ENCODE data around the gene TUT1. TPM values are rescaled to one million over a fixed set of nuclear protein-coding genes. Genes with fewer than 3 reads are reported as not detected.

The TUT1 gene
- total RNA-seq, 1 donor from 2014 or later = 29.7 TPM

DNA sequence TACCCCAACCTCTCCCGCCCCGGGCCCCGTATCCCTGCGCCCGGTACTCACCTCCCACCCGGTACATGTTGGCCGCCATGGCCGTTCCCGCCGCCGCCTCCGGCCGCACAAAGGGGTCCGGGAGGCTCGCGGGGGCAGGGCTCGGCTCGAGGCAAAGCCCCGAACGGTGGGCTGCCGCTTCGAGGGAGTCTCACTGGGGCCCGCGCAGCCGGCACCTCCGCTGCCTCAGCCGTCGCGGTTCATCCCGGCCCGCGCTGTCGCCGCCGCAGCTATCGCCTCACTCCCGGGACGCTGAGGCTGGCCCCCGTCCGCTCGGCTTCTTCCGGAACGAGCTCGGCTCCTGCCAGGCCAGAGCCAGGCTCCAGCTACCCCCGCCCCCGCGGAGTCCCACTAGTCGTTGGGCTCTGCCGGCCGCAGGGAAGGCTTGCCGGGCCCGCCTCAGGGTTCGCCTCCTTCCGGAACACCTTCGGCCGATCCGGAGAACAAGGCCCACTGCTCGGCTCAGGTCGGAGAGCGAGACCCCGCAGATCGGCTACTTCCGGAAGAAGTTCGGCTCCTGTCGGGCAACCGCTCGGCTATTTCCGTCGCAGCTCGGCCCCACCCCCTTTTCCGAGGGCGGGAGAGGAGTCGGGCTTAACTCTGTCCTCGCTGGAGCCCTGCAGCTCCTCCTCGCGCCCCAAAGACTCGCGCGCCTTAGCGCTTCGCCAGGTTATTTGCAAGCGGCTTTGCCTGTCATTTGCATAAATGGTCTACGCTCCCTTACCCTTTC, 10.2 kb upstream of the TUT1 start, which contains the start of gene MTA2:
Gene MTA2 (minus strand): TSS at position 494 of the 769 bp plus-strand sequence. CDS start 415 bp downstream, at position 79.
- peak within 1 kb of the TSS; percentile 99 for H3K4me3 Mint-ChIP-seq (ENCODE audit: unreplicated experiment)
- peaks cover 23% of the 10 kb centered on the region for H3K4me1 Mint-ChIP-seq (ENCODE audit: low read depth, unreplicated experiment)
- H3K27ac Mint-ChIP-seq (ENCODE audit: unreplicated experiment) = peak within 1 kb of the TSS; percentile 93
- TF ChIP-seq CTCF (IDR thresholded peaks at IDR 0.05; ENCODE audit: partially characterized antibody, unreplicated experiment) = no peak
- H3K36me3 Mint-ChIP-seq (ENCODE audit: unreplicated experiment) = peaks cover 8% of the 10 kb centered on the region
- peak; percentile 98 for DNase-seq
- peaks cover 29% of the 10 kb centered on the region for H3K9me3 Mint-ChIP-seq (ENCODE audit: unreplicated experiment)
- H3K27me3 Mint-ChIP-seq (ENCODE audit: unreplicated experiment) = peaks cover 27% of the 10 kb centered on the region

DNA sequence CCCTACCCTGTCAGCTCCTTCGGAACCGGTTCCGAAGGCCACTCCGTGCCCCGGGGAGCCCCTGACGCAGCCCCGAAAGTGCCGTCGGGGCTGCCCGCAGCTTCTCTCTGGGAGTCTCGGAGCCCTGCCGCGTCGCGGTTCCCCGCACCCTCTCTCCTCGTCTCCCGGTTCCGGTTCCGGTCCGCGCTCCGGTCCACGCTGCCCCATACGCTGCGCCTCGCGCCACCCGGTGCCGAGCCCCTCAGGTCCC, 9.7 kb upstream of the TUT1 start:
- H3K4me1 Mint-ChIP-seq (ENCODE audit: low read depth, unreplicated experiment) = peaks cover 23% of the 10 kb centered on the region
- no peak for DNase-seq
- no peak for TF ChIP-seq CTCF (IDR thresholded peaks at IDR 0.05; ENCODE audit: partially characterized antibody, unreplicated experiment)
- H3K4me3 Mint-ChIP-seq (ENCODE audit: unreplicated experiment) = peak overlapping the region; percentile 99
- H3K27ac Mint-ChIP-seq (ENCODE audit: unreplicated experiment) = peak overlapping the region; percentile 93
- peaks cover 27% of the 10 kb centered on the region for H3K27me3 Mint-ChIP-seq (ENCODE audit: unreplicated experiment)
- peaks cover 8% of the 10 kb centered on the region for H3K36me3 Mint-ChIP-seq (ENCODE audit: unreplicated experiment)
- H3K9me3 Mint-ChIP-seq (ENCODE audit: unreplicated experiment) = peaks cover 28% of the 10 kb centered on the region

DNA sequence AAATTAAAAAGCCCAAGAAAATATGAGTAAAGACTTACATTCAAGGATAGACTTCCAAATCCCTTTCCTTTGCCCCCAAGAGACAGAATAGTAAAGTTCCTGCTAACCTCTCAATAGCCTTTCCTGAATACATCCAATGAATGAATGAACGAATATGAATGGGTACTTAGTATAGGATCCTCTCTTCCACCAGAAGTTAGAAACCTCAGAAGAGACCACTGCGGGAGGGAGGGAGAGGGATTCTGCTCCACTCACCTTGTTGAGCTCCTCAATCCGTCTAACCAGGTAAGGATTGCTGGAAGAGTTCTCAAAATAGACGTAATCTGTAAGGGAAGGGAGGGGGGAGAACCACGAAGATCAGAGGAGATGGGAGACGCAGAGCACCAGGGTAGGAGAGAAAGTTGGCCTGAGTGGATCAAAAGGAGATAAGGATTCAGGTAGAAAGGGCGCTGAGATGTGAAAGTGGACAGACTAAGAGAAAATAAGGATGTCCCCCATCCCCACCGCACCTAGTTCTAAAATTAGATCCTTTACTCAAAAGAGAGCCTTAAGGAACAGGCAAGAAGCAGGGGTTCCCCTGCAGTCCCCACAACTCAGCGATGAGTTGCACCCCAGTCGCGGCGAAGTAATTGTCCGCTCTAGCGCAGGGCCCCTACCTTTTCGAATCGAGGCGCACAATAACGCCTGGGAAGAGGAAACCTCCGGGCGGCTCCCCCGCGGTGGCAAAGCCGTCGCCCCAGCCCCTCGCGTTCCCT, 9.2 kb upstream of the TUT1 start:
- Mint-ChIP-seq H3K4me1 (ENCODE audit: low read depth, unreplicated experiment) (peaks cover 23% of the 10 kb centered on the region), H3K27me3 (ENCODE audit: unreplicated experiment) (peaks cover 27% of the 10 kb centered on the region), H3K9me3 (ENCODE audit: unreplicated experiment) (peaks cover 28% of the 10 kb centered on the region), H3K36me3 (ENCODE audit: unreplicated experiment) (peaks cover 8% of the 10 kb centered on the region), H3K27ac (ENCODE audit: unreplicated experiment) (peak overlapping the region; percentile 93), H3K4me3 (ENCODE audit: unreplicated experiment) (peak overlapping the region; percentile 99)
- TF ChIP-seq CTCF (IDR thresholded peaks at IDR 0.05; ENCODE audit: partially characterized antibody, unreplicated experiment) = no peak
- no peak for DNase-seq

GRCh38 chr11:62599901-62600300, 8.6 kb upstream of the TUT1 start:
- Mint-ChIP-seq H3K4me1 (ENCODE audit: low read depth, unreplicated experiment) (peaks cover 23% of the 10 kb centered on the region), H3K4me3 (ENCODE audit: unreplicated experiment) (peak overlapping the region; percentile 99), H3K9me3 (ENCODE audit: unreplicated experiment) (peaks cover 32% of the 10 kb centered on the region), H3K27ac (ENCODE audit: unreplicated experiment) (peak overlapping the region; percentile 93), H3K27me3 (ENCODE audit: unreplicated experiment) (peaks cover 27% of the 10 kb centered on the region), H3K36me3 (ENCODE audit: unreplicated experiment) (peaks cover 8% of the 10 kb centered on the region)
- DNase-seq = no peak
- TF ChIP-seq CTCF (IDR thresholded peaks at IDR 0.05; ENCODE audit: partially characterized antibody, unreplicated experiment) = no peak
